ENCODE data around the gene DDX49. TPM values are rescaled to one million over a fixed set of nuclear protein-coding genes. Genes with fewer than 3 reads are reported as not detected.

DDX49 gene
- total RNA-seq (2021) (30.1 to 47.9 TPM (median 36.4 TPM) in 3 replicates), Bru-seq, nascent RNA (percentile 58 among the genes with signal in this experiment)
- long read RNA-seq, experiment 1, transcript DDX49-213 (13 exons, 1,691 nt): minor isoform, 5 of 100 reads
- long read RNA-seq, experiment 1, transcript DDX49-201 (13 exons, 1,830 nt): major isoform, 74 of 100 reads
- long read RNA-seq, experiment 1, transcript DDX49-214 (14 exons, 1,912 nt): minor isoform, 7 of 100 reads
- long read RNA-seq, experiment 1, partial matches to known transcripts: 5 of 100 reads
- long read RNA-seq, experiment 1, other reads (novel, unspliced or antisense): 9 of 100 reads
- long read RNA-seq, experiment 2, transcript DDX49-201 (13 exons, 1,830 nt): major isoform, 13 of 42 reads
- long read RNA-seq, experiment 2, partial matches to known transcripts: 14 of 42 reads
- long read RNA-seq, experiment 2, other reads (novel, unspliced or antisense): 11 of 42 reads
- long read RNA-seq, experiment 3, transcript DDX49-201 (13 exons, 1,830 nt): major isoform, 144 of 169 reads
- long read RNA-seq, experiment 3, partial matches to known transcripts: 7 of 169 reads
- long read RNA-seq, experiment 3, other reads (novel, unspliced or antisense): 15 of 169 reads

DNA sequence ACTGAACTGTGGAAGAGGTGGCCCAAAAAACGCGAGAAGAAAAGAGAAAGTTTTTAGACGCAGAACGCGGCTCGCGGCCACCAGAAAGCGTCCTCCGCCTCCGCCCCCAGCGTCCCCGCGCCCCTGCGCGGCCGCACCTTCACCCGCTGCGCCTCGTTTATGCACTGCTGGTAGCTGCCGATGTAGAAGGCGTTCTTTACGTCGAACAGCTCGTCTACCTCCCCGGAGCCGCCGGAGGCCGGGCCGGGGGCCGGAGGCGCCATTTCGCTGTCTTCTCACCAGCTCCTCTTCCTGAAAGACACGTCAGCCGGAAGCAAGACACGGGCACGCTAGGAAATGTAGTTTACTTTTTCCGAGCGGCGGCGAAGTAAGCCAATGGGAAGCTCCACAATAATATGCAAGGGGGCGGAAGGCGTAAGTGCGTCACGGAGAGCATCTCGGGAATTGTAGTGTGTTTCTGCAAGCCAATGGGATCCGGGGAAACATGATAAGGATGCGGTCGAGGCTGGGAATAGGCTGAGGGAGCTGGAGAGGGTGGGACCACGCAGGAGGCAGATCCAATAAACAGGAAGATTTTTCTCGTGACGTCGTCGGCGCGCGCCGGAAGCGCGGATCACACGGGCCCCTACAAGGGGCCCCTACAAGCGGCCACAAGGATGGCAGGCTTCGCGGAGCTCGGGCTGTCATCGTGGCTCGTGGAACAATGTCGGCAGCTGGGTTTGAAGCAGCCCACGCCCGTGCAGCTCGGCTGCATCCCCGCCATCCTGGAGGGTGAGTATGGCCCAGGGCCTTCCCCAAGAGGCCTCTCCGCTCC is at the start of gene DDX49, which contains the start of gene COPE:
Gene DDX49 (plus strand): TSS at position 630 of the 814 bp plus-strand sequence. CDS start 27 bp downstream, at position 657.
Gene COPE (minus strand): TSS at position 302 of the 814 bp plus-strand sequence. CDS start 39 bp downstream, at position 263.
- H3K27me3 Mint-ChIP-seq (ENCODE audit: low read depth): no peaks in the 10 kb centered on the region; the same call in 1 of the 2 replicates
- CTCF ChIA-PET: interaction anchor here (0.6 to 2.1 kb wide), 23 partner anchors 8 to 732 kb away, joined by 3 to 23 read pairs (median 5); partner anchors contain the start of genes CERS1 and GMIP
- peak; percentile 99 for ATAC-seq
- H3K36me3 Mint-ChIP-seq: peaks cover 19% of the 10 kb centered on the region
- POLR2A ChIA-PET: interaction anchor here (0.6 to 1.9 kb wide), 7 partner anchors 9 to 108 kb away, joined by 3 to 9 read pairs (median 4); partner anchors contain the start of gene CERS1
- H3K9me3 Mint-ChIP-seq: no peaks in the 10 kb centered on the region
- peak within 1 kb of the TSS; percentile 93 for H3K27ac Mint-ChIP-seq
- DNase-seq (ENCODE audit: low spot score): peak; percentile 97
- H3K4me1 Mint-ChIP-seq: peaks cover 10% of the 10 kb centered on the region
- H3K4me3 Mint-ChIP-seq: peak within 1 kb of the TSS; percentile 99
- no peak for TF ChIP-seq ESRRA (CRISPR knock-in tag; IDR thresholded peaks at IDR 0.05; ENCODE audit: borderline replicate concordance)
- TF ChIP-seq NR2C2 (CRISPR knock-in tag; IDR thresholded peaks at IDR 0.05): no peak
- TF ChIP-seq NFYB (CRISPR knock-in tag; conservative IDR thresholded peaks at IDR 0.05; ENCODE audit: low read depth): peak; percentile 90
- no peak for TF ChIP-seq MXD4 (CRISPR knock-in tag; IDR thresholded peaks at IDR 0.05; ENCODE audit: borderline replicate concordance)
- TF ChIP-seq, protein P1, sequence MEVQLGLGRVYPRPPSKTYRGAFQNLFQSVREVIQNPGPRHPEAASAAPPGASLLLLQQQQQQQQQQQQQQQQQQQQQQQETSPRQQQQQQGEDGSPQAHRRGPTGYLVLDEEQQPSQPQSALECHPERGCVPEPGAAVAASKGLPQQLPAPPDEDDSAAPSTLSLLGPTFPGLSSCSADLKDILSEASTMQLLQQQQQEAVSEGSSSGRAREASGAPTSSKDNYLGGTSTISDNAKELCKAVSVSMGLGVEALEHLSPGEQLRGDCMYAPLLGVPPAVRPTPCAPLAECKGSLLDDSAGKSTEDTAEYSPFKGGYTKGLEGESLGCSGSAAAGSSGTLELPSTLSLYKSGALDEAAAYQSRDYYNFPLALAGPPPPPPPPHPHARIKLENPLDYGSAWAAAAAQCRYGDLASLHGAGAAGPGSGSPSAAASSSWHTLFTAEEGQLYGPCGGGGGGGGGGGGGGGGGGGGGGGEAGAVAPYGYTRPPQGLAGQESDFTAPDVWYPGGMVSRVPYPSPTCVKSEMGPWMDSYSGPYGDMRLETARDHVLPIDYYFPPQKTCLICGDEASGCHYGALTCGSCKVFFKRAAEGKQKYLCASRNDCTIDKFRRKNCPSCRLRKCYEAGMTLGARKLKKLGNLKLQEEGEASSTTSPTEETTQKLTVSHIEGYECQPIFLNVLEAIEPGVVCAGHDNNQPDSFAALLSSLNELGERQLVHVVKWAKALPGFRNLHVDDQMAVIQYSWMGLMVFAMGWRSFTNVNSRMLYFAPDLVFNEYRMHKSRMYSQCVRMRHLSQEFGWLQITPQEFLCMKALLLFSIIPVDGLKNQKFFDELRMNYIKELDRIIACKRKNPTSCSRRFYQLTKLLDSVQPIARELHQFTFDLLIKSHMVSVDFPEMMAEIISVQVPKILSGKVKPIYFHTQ (CRISPR knock-in tag; IDR thresholded peaks at IDR 0.05): no peak
- no peak for TF ChIP-seq RORB (CRISPR knock-in tag; IDR thresholded peaks at IDR 0.05)
- TF ChIP-seq, protein P2, sequence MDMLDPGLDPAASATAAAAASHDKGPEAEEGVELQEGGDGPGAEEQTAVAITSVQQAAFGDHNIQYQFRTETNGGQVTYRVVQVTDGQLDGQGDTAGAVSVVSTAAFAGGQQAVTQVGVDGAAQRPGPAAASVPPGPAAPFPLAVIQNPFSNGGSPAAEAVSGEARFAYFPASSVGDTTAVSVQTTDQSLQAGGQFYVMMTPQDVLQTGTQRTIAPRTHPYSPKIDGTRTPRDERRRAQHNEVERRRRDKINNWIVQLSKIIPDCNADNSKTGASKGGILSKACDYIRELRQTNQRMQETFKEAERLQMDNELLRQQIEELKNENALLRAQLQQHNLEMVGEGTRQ (CRISPR knock-in tag; IDR thresholded peaks at IDR 0.05): peak; percentile 65; the same call in 1 of the 2 replicates
- TF ChIP-seq USF1 (CRISPR knock-in tag; IDR thresholded peaks at IDR 0.05): peak; percentile 68
- no peak for TF ChIP-seq ZNF138 (CRISPR knock-in tag; conservative IDR thresholded peaks at IDR 0.05)
- TF ChIP-seq, protein P3, sequence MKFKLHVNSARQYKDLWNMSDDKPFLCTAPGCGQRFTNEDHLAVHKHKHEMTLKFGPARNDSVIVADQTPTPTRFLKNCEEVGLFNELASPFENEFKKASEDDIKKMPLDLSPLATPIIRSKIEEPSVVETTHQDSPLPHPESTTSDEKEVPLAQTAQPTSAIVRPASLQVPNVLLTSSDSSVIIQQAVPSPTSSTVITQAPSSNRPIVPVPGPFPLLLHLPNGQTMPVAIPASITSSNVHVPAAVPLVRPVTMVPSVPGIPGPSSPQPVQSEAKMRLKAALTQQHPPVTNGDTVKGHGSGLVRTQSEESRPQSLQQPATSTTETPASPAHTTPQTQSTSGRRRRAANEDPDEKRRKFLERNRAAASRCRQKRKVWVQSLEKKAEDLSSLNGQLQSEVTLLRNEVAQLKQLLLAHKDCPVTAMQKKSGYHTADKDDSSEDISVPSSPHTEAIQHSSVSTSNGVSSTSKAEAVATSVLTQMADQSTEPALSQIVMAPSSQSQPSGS (CRISPR knock-in tag; IDR thresholded peaks at IDR 0.05; ENCODE audit: borderline replicate concordance, low read depth): 0 out of 2 replicates have a peak, but pooled peaks have one; percentile 20
- 0 out of 2 replicates have a peak, but pooled peaks have one; percentile 50 for TF ChIP-seq ZNF416 (CRISPR knock-in tag; IDR thresholded peaks at IDR 0.05)
- TF ChIP-seq, protein P4, sequence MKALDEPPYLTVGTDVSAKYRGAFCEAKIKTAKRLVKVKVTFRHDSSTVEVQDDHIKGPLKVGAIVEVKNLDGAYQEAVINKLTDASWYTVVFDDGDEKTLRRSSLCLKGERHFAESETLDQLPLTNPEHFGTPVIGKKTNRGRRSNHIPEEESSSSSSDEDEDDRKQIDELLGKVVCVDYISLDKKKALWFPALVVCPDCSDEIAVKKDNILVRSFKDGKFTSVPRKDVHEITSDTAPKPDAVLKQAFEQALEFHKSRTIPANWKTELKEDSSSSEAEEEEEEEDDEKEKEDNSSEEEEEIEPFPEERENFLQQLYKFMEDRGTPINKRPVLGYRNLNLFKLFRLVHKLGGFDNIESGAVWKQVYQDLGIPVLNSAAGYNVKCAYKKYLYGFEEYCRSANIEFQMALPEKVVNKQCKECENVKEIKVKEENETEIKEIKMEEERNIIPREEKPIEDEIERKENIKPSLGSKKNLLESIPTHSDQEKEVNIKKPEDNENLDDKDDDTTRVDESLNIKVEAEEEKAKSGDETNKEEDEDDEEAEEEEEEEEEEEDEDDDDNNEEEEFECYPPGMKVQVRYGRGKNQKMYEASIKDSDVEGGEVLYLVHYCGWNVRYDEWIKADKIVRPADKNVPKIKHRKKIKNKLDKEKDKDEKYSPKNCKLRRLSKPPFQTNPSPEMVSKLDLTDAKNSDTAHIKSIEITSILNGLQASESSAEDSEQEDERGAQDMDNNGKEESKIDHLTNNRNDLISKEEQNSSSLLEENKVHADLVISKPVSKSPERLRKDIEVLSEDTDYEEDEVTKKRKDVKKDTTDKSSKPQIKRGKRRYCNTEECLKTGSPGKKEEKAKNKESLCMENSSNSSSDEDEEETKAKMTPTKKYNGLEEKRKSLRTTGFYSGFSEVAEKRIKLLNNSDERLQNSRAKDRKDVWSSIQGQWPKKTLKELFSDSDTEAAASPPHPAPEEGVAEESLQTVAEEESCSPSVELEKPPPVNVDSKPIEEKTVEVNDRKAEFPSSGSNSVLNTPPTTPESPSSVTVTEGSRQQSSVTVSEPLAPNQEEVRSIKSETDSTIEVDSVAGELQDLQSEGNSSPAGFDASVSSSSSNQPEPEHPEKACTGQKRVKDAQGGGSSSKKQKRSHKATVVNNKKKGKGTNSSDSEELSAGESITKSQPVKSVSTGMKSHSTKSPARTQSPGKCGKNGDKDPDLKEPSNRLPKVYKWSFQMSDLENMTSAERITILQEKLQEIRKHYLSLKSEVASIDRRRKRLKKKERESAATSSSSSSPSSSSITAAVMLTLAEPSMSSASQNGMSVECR (CRISPR knock-in tag; IDR thresholded peaks at IDR 0.05; ENCODE audit: borderline replicate concordance): peak; percentile 36; the same call in 1 of the 2 replicates
- peak; percentile 80; the same call in 1 of the 2 replicates for TF ChIP-seq ATF1 (CRISPR knock-in tag; IDR thresholded peaks at IDR 0.05)
- TF ChIP-seq, protein P5, sequence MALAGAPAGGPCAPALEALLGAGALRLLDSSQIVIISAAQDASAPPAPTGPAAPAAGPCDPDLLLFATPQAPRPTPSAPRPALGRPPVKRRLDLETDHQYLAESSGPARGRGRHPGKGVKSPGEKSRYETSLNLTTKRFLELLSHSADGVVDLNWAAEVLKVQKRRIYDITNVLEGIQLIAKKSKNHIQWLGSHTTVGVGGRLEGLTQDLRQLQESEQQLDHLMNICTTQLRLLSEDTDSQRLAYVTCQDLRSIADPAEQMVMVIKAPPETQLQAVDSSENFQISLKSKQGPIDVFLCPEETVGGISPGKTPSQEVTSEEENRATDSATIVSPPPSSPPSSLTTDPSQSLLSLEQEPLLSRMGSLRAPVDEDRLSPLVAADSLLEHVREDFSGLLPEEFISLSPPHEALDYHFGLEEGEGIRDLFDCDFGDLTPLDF (CRISPR knock-in tag; IDR thresholded peaks at IDR 0.05): no peak
- TF ChIP-seq GABPB1 (CRISPR knock-in tag; IDR thresholded peaks at IDR 0.05): peak; percentile 67
- peak; percentile 98 for TF ChIP-seq FOXK1 (CRISPR knock-in tag; IDR thresholded peaks at IDR 0.05)
- no peak for TF ChIP-seq NFE2L1 (CRISPR knock-in tag; IDR thresholded peaks at IDR 0.05)

Data from WTC11 (cell line).